BE2C (cell line): ENCODE data around the gene PTPRQ.
"Not testable (repeated sequence)": the region's sequence is repeated elsewhere in the genome, so short reads cannot be mapped to it uniquely, and the experiment has no call there.

Experiments
- DNase-seq: peaks from one replicate; pipeline ENCODE4 v3.0.0-alpha.2; 2020
- H3K27me3 ChIP-seq: fragments of 250-450 bp; sonication (Bioruptor Pico); 2 replicates; pipeline ENCODE4 v1.5.1; 2020; ENCODE audit warnings: mild to moderate bottlenecking
- H3K36me3 ChIP-seq: fragments of 250-450 bp; sonication (Bioruptor Pico); 2 replicates; pipeline ENCODE4 v1.5.1; 2020; ENCODE audit warnings: mild to moderate bottlenecking
- H3K4me1 ChIP-seq: fragments of 250-450 bp; sonication (Bioruptor Pico); 2 replicates; pipeline ENCODE4 v1.5.1; 2020
- H3K4me3 ChIP-seq: 2 replicates; pipeline ENCODE4 v1.5.1; 2011; ENCODE audit warnings: low read depth, low read length
- H3K9me3 ChIP-seq: fragments of 250-450 bp; sonication (Bioruptor Pico); 2 replicates; pipeline ENCODE4 v1.5.1; 2020
- TF ChIP-seq, protein P1 (sequence below): IDR thresholded peaks from 2 replicates; pipeline ENCODE4 v1.5.1; 2012; ENCODE audit warnings: mild to moderate bottlenecking, low read depth, low read length

Gene PTPRQ

GRCh38 chr12:80432061-80432460, 12.0 kb upstream of the PTPRQ start:
- TF ChIP-seq, protein P1, sequence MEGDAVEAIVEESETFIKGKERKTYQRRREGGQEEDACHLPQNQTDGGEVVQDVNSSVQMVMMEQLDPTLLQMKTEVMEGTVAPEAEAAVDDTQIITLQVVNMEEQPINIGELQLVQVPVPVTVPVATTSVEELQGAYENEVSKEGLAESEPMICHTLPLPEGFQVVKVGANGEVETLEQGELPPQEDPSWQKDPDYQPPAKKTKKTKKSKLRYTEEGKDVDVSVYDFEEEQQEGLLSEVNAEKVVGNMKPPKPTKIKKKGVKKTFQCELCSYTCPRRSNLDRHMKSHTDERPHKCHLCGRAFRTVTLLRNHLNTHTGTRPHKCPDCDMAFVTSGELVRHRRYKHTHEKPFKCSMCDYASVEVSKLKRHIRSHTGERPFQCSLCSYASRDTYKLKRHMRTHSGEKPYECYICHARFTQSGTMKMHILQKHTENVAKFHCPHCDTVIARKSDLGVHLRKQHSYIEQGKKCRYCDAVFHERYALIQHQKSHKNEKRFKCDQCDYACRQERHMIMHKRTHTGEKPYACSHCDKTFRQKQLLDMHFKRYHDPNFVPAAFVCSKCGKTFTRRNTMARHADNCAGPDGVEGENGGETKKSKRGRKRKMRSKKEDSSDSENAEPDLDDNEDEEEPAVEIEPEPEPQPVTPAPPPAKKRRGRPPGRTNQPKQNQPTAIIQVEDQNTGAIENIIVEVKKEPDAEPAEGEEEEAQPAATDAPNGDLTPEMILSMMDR, result no peak
- Histone ChIP-seq H3K4me3 (no peak overlapping the region), H3K36me3 (no peaks in the 10 kb centered on the region), H3K27me3 (no peaks in the 10 kb centered on the region), H3K4me1 (no peaks in the 10 kb centered on the region), H3K9me3 (no peaks in the 10 kb centered on the region)
- no peak for DNase-seq

DNA sequence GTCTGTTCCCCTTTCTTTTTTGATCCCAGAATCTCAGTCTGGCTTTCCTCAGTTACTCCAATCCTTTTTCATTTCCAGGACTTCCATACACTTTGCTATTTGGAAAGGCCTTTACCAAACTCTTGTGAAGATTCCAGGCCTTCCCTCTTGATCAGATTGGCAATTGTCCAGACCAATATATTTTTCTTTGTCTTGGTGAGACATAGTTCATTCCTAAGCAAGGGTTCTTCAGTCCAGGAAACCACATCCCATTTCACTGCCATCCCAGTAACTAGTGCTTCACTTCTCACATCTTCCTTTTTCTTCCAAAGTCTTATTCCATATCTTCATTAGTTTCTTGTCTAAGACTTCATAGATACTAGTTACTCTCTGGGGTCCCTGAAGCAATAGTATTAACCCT, 2.1 kb upstream of the PTPRQ start:
- H3K9me3 ChIP-seq, result no peaks in the 10 kb centered on the region; the same call in 1 of the 2 replicates
- no peaks in the 10 kb centered on the region for H3K4me1 ChIP-seq
- H3K4me3 ChIP-seq, result no peak overlapping the region
- no peaks in the 10 kb centered on the region for H3K27me3 ChIP-seq
- no peak for DNase-seq
- no peaks in the 10 kb centered on the region for H3K36me3 ChIP-seq
- TF ChIP-seq, protein P1, result no peak

GRCh38 chr12:80442426-80443222, 1.4 kb upstream of the PTPRQ start:
- TF ChIP-seq, protein P1, result no peak
- no peaks in the 10 kb centered on the region for H3K4me1 ChIP-seq
- DNase-seq, result no peak
- H3K36me3 ChIP-seq, result no peaks in the 10 kb centered on the region
- no peaks in the 10 kb centered on the region; the same call in 1 of the 2 replicates for H3K9me3 ChIP-seq
- no peaks in the 10 kb centered on the region for H3K27me3 ChIP-seq
- no peak overlapping the region for H3K4me3 ChIP-seq

DNA sequence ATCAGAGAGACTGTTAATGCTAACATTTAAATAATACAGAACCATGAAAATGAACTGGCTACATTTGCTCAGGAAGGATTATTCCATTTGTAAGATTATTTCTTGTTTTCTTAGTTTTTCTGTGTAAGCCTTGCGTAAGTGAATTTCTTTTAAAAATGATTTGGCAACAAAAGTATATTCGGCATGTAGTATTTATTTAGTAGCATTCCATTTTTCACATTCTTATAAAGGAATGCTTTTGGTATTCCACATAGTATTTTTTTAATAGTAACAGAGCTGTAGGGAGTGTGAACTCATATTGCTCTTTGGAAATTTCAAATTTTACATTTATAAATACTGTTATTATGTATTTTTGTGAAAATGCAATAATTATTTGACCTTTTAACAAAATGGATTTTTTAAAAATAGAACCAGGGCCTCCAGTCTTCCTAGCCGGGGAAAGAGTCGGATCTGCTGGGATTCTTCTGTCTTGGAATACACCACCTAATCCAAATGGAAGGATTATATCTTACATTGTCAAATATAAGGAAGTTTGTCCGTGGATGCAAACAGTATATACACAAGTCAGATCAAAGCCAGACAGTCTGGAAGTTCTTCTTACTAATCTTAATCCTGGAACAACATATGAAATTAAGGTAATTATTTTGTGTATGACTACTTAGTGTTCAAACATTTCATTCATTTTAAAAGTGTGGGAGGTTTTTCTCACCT, 1.2 kb downstream of the PTPRQ start:
- H3K27me3 ChIP-seq, result no peaks in the 10 kb centered on the region
- no peaks in the 10 kb centered on the region; the same call in 1 of the 2 replicates for H3K9me3 ChIP-seq
- DNase-seq, result no peak
- H3K4me3 ChIP-seq, result no peak overlapping the region
- H3K4me1 ChIP-seq, result no peaks in the 10 kb centered on the region
- TF ChIP-seq, protein P1, result no peak
- no peaks in the 10 kb centered on the region for H3K36me3 ChIP-seq

DNA sequence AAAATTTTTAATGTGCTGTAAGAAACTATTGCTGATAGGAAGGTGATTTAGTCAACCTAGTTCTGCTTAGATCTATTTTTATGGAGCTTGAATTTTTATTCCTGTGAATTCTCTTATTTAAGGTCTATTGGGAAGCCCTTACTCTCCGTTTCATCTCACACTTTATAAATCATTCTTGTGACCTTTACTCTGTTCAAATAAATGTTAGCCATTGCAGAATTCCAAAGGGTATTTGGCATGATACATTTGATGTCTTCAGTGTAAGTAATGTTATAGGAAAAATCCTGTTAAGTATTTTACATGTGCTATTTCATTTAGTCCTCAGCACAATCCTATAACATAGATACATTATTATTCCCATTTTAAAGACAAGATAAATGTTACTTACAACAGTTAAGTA, 12.5 kb downstream of the PTPRQ start:
- Histone ChIP-seq H3K27me3 (no peaks in the 10 kb centered on the region), H3K4me3 (no peak overlapping the region), H3K4me1 (no peaks in the 10 kb centered on the region), H3K36me3 (no peaks in the 10 kb centered on the region), H3K9me3 (no peaks in the 10 kb centered on the region)
- TF ChIP-seq, protein P1, result no peak
- DNase-seq, result no peak

GRCh38 chr12:80460972-80461371, 16.9 kb downstream of the PTPRQ start:
- H3K9me3 ChIP-seq, result no peaks in the 10 kb centered on the region
- H3K36me3 ChIP-seq, result no peaks in the 10 kb centered on the region
- no peak overlapping the region for H3K4me3 ChIP-seq
- no peak for DNase-seq
- H3K27me3 ChIP-seq, result no peaks in the 10 kb centered on the region
- H3K4me1 ChIP-seq, result no peaks in the 10 kb centered on the region
- TF ChIP-seq, protein P1, result no peak

DNA sequence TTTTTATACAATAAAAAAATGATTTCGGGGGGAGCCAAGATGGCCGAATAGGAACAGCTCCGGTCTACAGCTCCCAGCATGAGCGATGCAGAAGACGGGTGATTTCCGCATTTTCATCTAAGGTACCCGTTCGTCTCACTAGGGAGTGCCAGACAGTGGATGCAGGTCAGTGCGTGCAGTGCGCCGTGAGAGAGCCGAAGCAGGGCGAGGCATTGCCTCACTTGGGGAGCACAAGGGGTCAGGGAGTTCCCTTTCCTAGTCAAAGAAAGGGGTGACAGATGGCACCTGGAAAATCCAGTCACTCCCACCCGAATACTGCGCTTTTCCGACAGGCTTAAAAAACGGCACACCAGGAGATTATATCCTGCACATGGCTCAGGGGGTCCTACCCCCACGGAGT, 17.8 kb downstream of the PTPRQ start:
- not testable (repeated sequence) for H3K36me3 ChIP-seq, H3K4me1 ChIP-seq, H3K4me3 ChIP-seq, H3K27me3 ChIP-seq, DNase-seq, H3K9me3 ChIP-seq
